GM15510 (cell line): ENCODE measurements around the gene SNX30.

Experiments used
- POLR2A ChIP-seq: IDR thresholded peaks from 3 replicates; pipeline ENCODE4 v1.6.1; 2011; ENCODE audit warnings: borderline replicate concordance; ENCODE audit not compliant: insufficient read length; ENCODE audit errors: extremely low read depth

Gene SNX30

GRCh38 chr9:112867275-112867991, 116.9 kb downstream of the SNX30 start:
- no peak for TF ChIP-seq POLR2A

- no peak for TF ChIP-seq POLR2A
Measured at GRCh38 chr9:112868461-112868860, 117.9 kb downstream of the SNX30 start.

- no peak for TF ChIP-seq POLR2A
Measured at GRCh38 chr9:112869041-112869529, 118.5 kb downstream of the SNX30 start.

- TF ChIP-seq POLR2A, result no peak
Measured at GRCh38 chr9:112869917-112870316, 119.4 kb downstream of the SNX30 start.

GRCh38 chr9:112870556-112870955, 120.0 kb downstream of the SNX30 start:
- TF ChIP-seq POLR2A, result no peak

GRCh38 chr9:112872019-112872418, 121.5 kb downstream of the SNX30 start:
- no peak for TF ChIP-seq POLR2A

- no peak for TF ChIP-seq POLR2A
Measured at GRCh38 chr9:112873773-112874405, 123.3 kb downstream of the SNX30 start.

- no peak for TF ChIP-seq POLR2A
Measured at GRCh38 chr9:112878752-112879151, 128.2 kb downstream of the SNX30 start.

GRCh38 chr9:112880650-112881049, 130.1 kb downstream of the SNX30 start:
- TF ChIP-seq POLR2A, result no peak

GRCh38 chr9:112881331-112881730, 130.8 kb downstream of the SNX30 start:
- no peak for TF ChIP-seq POLR2A

- no peak for TF ChIP-seq POLR2A
Measured at GRCh38 chr9:112884101-112884500, 133.5 kb downstream of the SNX30 start.

- TF ChIP-seq POLR2A, result no peak
Measured at GRCh38 chr9:112884721-112885120, 134.2 kb downstream of the SNX30 start.

GRCh38 chr9:112885324-112885723, 134.8 kb downstream of the SNX30 start:
- TF ChIP-seq POLR2A, result no peak

- no peak for TF ChIP-seq POLR2A
Measured at GRCh38 chr9:112886351-112886750, 135.8 kb downstream of the SNX30 start.

GRCh38 chr9:112887381-112887780, 136.8 kb downstream of the SNX30 start:
- TF ChIP-seq POLR2A, result no peak
